GM18867 (cell line): ENCODE measurements around the gene COL18A1.
"Not testable (repeated sequence)": the region's sequence is repeated elsewhere in the genome, so short reads cannot be mapped to it uniquely, and the experiment has no call there.

Experiments
- ATAC-seq: cut with Tn5 transposase; IDR thresholded peaks from one replicate; pipeline ENCODE4 v1.9.1; 2021; ENCODE audit warnings: mild to moderate bottlenecking, moderate library complexity; ENCODE audit not compliant: unreplicated experiment

COL18A1 gene

GRCh38 chr21:45528028-45528705 lies 123.2 kb downstream of the COL18A1 start:
- no peak for ATAC-seq

GRCh38 chr21:45528981-45529784 lies 124.2 kb downstream of the COL18A1 start:
- ATAC-seq, result no peak

GRCh38 chr21:45529785-45530422 lies 124.9 kb downstream of the COL18A1 start:
- no peak for ATAC-seq

DNA sequence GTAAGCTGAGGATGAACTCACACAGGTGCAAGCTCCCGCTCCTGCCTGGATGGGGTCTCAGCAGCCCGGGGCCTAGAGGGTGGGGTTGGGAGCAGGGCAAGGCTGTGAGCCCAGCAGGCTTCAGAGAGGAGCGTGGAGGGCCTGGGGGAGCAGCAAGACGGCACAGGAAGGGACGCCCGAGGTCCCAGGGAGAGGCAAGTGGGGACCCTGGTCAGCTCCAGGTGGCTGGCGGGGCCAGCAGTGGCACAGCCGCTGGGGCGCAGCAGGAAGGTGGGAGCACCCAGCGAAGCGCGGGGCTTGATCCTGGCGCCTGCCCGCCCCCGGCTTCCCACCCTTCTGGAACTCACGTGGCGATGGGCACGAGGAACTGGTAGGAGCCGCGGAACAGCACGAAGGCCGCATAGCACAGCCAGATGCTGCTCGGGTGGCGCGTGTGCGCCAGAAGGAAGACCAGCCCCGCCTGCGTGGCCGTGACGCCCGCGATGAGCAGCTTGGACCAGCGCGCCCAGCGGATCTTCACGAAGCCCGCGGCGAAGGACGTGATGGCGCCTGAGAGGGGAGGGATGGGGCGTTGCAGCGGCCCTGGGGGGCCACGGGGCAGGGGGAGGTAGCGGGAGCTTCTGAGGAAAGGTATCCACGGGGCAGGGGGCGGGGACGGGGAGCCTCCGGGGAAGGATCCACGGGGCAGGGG lies 125.6 kb downstream of the COL18A1 start:
- no peak for ATAC-seq

- not testable (repeated sequence) for ATAC-seq
Observed at GRCh38 chr21:45531114-45531392, 126.1 kb downstream of the COL18A1 start.

- ATAC-seq, result no peak
Observed at GRCh38 chr21:45531393-45532215, 126.6 kb downstream of the COL18A1 start.

DNA sequence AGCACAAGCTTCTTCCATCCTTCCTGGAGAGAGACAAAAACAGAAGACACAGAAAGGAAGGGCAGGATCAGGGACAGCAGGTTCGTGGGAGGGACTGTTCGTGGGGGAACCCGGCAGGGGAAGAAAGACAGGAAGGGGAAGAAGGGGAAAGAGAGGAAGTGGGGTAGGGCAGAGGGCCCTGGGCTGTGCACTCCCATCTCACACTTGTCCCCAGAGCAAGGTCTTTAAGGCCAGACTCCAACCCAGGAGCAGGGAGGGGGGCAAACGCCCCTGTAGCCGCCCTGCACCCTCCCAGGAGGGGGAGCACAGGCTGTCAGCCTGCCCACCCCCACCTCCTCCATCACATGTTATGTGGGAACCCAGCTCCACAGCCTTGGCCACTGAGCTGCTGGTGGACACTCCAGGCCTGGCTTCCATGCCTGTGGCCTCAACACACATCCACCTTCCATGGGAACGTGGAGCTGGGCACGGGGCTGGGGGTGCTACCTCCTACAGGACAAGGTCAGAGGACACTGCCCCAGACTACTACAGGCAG lies 127.9 kb downstream of the COL18A1 start:
- no peak for ATAC-seq

DNA sequence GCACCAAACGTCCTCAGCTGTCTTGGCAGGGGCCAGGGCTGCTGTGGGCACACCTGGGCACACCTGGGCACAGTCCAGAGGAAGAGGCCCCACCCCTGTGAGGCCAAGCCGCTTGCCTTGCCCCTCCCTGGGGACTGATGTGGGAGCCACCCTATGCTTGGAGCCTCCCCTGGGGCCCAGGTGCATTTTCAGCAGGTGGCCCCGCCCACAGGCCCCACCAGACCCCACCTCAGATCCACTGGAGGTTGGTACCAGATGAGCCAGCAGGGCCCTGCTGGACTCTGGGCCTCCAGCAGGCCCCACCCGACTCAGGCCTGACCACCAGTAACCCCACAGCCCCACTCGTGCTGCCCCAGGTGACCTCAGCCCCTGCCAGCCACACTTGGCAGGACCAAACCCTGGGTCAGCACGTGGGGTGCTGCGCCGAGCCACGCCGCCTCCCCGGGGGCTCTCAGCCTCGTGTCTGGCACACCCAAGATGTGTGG lies 128.4 kb downstream of the COL18A1 start:
- no peak for ATAC-seq

- no peak for ATAC-seq
Observed at GRCh38 chr21:45533846-45534635, 129.1 kb downstream of the COL18A1 start.

DNA sequence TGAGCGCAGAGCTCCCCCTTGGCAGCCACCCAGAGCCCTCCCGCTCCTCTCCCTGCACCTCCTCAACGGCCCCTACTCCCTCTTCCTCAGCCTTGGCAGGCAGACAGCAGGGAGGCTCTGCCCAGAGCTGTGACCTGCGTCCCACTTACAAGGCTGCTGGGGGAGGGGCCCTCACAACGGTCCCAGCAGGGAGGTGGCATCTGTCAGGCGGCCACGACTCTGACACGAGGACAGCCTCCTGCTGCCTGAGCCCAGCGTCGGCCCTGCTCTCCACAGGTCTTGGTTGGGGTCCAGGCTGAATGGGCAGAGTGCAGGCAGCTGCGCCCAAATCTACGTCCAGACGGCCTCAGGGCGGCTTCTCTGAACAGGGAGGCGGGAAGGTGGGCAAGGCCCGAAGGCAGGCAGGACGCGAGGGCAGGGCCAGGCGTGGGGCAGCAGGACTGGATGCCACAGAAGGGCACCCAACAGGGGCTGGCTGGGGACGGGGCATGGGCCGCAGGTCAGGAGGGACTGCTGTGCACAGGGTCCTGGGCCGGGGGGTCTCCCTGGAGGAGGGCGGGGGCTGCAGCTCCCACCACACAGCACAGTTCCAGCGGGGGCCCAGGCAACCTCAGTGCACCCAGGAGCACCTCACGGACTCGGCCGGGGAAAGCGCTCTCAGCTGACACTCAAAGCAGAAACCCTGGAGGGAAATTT lies 129.8 kb downstream of the COL18A1 start:
- no peak for ATAC-seq

GRCh38 chr21:45535341-45536081 lies 130.5 kb downstream of the COL18A1 start:
- no peak for ATAC-seq

DNA sequence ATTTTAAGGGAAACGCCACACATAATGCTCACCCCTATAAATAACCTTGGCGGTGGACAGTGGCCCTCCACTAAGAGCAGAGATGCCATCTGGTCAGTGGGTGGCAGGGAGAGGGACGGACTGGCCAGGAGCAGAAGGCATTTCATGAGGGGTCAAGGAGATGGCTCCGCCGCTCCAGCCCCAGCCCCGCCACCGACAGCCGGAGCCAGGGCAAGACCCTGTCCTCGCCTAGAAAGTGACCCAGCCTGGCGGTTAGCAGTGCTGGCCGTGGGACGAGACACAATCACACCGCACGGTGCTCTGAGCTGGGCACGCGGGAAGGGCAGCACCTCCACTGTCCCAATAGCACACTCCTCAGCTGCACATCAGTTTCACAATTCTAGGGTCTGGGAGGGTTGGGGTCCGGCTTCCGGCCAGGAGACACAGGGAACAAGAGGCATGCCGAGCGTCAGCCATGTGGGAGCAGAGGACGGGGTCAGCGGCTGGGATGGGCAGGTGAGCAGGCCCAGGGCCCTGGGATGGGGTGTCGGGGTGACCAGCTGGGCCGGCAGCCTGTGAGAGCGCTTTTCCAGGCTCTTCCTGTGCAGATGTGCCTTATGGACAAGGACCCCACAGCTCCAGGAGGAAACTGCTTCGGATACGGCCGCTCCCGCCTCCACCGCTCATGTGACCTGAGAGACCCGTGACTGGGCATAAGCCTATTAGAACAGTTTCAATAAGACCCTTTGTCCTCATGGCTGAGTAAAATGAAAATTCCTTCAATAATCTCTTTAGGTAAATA lies 131.5 kb downstream of the COL18A1 start:
- no peak for ATAC-seq

GRCh38 chr21:45537111-45537745 lies 132.3 kb downstream of the COL18A1 start:
- ATAC-seq, result no peak

- no peak for ATAC-seq
Observed at GRCh38 chr21:45537746-45538291, 132.9 kb downstream of the COL18A1 start.

DNA sequence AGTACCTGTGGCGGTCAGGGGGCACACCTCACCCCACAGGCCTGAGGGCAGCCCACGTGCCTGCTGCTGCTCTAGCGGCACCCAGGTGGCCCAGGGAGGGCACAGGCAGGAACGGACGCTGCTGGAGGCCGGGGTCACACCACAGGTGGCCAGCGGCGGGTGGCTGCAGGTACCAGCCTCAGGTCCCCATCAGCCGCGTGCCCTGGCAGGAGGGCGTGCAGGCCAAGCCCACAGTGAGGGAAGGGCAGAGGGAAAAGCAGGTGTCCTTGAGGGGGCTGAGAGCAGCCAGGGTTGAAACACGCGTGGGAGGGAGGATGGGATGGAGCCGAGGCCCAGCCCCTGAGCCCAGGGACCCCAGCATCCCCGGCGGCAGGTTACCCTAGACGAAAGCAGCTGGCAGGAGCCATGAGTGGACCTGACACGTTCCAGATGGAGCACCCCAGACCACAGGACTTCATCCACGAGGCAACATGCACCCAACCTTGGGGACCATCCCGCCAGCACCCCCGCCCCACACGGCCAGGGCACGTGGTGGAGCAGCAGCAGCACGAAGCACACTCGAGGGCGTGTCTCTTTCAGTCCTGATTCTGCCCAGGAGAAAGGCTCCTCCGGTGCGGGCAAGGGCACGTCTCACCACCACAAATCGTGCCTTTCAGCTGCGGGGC lies 133.5 kb downstream of the COL18A1 start:
- no peak for ATAC-seq
